ENCODE results near the gene ABTB2.

DNA sequence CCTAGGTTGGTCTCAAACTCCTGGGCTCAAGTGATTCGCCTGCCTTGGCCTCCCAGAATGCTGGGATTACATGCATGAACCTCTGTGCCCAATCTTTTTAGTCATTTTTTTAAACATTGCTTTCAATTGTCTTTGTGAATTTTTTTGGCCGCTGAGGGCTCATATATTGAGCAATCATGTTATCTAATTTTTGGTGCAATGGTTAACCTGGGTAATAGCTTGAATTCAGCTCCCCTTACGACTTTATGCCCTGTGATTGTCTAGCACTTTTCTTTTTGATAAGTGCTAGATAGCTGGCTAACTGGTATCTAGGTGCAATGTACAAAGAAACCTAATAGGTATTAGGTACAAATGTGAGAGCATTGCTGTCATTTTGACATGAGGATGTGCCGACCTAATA, 45.6 kb upstream of the ABTB2 start:
- no peak for TF ChIP-seq POLR2A (IDR thresholded peaks at IDR 0.05)
- TF ChIP-seq, protein P1, sequence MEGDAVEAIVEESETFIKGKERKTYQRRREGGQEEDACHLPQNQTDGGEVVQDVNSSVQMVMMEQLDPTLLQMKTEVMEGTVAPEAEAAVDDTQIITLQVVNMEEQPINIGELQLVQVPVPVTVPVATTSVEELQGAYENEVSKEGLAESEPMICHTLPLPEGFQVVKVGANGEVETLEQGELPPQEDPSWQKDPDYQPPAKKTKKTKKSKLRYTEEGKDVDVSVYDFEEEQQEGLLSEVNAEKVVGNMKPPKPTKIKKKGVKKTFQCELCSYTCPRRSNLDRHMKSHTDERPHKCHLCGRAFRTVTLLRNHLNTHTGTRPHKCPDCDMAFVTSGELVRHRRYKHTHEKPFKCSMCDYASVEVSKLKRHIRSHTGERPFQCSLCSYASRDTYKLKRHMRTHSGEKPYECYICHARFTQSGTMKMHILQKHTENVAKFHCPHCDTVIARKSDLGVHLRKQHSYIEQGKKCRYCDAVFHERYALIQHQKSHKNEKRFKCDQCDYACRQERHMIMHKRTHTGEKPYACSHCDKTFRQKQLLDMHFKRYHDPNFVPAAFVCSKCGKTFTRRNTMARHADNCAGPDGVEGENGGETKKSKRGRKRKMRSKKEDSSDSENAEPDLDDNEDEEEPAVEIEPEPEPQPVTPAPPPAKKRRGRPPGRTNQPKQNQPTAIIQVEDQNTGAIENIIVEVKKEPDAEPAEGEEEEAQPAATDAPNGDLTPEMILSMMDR (IDR thresholded peaks at IDR 0.05) = no peak

Data from Peyer's patch (tissue), 4 donors.